Epithelial cell of esophagus (primary cell): ENCODE data around the gene IER3.

Experiments
- DNase-seq: peaks from one replicate; pipeline ENCODE4 v3.0.0; 2010; ENCODE audit warnings: low read depth
- H3K4me3 ChIP-seq: 2 replicates; pipeline ENCODE4 v1.5.1; 2011; ENCODE audit warnings: mild to moderate bottlenecking, low read length, control low read depth
- CTCF ChIP-seq: IDR thresholded peaks from 2 replicates; pipeline ENCODE4 v1.5.1; 2011; ENCODE audit warnings: low read depth, mild to moderate bottlenecking, low read length, control low read depth, inconsistent platforms; ENCODE audit not compliant: insufficient read depth; ENCODE audit errors: missing control alignments

IER3 gene

GRCh38 chr6:30703821-30704220 lies 40.5 kb downstream of the IER3 start:
- TF ChIP-seq CTCF = no peak
- DNase-seq = no peak
- H3K4me3 ChIP-seq = no peak overlapping the region

DNA sequence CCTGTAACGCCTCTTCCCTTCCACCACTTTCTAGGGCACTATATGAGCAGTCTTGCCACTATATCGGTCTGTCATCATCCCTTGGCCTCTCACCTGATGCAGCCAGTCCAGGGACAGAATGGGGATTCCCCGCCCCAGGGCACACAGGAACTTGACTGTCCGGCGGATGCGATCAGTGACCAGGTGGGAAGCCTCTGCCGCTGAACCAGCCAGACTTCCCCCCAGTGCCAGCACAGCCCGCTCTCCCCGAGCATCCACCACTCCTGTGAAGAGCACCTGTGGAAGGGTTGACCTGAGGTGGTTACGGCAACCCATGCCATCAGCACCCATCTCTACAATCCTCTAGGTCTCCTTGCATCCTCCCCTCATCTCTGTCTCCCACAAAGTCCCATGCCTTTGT lies 41.3 kb downstream of the IER3 start:
- no peak for TF ChIP-seq CTCF
- no peak for DNase-seq
- no peak overlapping the region for H3K4me3 ChIP-seq

DNA sequence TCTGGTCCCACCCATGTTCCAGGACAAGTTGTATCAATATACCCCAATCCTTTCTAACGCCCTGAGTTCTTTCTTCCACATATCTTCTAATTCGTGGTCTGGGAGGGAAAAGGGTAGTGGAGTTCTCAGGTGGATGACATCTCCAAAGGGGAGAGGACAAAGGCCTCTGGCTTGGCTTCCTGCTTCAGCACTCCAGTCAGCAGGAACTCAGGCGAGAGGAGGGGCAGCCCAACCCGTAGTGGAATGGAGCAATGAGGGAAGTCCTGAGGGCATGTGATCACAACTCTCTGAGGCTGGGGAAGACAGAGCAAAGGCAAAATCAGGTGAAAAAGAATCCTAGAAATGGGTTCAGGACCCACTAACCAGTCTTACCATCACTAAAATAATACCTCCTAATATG lies 44.0 kb downstream of the IER3 start:
- TF ChIP-seq CTCF = no peak
- DNase-seq = peak; percentile 70

DNA sequence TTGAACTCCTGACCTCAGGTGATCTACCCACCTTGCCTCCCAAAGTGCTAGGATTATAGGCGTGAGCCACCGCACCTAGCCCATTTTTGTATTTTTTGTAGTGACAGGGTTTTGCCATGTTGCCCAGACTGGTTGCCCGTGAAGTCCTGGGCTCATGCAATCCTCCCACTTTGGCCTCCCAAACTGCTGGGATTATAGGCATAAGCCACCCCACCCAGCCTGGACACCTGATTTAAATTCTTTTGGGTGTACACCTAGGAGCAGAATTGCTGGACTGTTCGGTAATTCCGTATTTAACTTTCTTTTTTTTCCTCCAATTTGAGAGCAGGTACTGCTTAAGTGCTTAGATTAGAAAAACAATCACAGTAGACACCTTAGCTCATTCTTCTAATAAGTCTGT lies 47.9 kb downstream of the IER3 start:
- no peak for DNase-seq
- H3K4me3 ChIP-seq = no peak overlapping the region
- no peak for TF ChIP-seq CTCF

More for the DNA sequence above, 44.0 kb downstream of the IER3 start:
- no peak overlapping the region for H3K4me3 ChIP-seq
